Measurements from ENCODE around the gene CREB5.
"Not testable (repeated sequence)": the region's sequence is repeated elsewhere in the genome, so short reads cannot be mapped to it uniquely, and the experiment has no call there.

The CREB5 gene

DNA sequence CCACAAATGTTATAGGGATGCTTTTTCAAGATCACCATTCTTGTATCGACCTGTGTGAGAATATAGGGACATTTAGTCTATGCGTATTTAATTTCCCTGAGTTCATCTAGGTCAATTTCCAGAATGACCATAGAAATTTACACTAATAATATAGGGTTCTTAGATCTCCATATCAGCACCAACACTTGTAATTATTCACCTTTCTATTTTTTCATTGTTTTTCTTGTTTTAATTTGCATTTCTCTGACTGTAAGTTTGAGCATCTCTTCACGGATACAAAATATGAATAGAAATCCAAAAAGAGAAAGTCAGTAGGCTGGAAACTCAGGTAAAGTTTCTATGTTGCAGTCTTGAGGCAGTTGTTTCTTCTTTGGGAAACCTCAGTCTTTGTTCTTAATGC, 134.8 kb downstream of the CREB5 start:
- DNase-seq (ENCODE audit: low read depth in 1 of 2, low spot score in 1 of 2) = no peak

DNA sequence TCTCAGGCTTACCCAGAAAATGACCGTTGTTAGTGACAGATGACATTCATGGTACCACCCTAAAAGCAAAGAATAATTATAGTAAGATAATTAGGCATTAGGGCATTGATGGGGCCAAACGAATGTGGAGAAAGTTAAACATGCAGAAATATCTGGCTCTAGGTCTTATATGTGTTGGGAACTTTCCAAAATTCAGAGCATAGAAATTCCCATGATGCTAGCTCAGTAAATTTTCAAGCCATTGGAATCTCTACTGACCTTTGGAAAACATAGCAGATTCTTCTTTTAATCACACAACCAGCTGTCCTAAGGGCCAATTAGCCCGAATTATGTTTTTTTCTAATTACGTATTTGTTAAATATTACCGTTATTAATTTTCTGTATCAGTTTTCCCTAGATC, 136.1 kb downstream of the CREB5 start:
- no peak for DNase-seq (ENCODE audit: low read depth in 1 of 2, low spot score in 1 of 2)

DNA sequence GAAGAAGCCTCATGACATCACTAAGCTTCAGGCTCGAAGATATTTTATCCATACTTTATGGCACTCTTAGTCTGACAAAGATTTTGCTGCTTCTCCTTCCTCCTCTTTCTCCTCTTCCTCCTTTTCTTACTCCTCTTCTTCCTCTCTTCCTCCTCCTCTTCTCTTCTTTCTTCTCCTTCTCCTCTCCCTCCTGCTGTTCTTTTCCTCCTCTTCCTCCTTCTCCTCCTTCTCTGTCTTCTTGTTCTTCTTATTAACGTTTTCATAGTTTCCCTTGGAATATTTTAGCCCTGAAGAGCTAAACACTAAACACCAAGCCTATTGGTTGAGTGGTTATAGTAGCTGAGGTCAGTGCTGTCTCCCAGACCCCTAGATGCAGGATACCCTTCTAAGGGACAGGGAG, 137.7 kb downstream of the CREB5 start:
- DNase-seq (ENCODE audit: low read depth in 1 of 2, low spot score in 1 of 2) = no peak

DNA sequence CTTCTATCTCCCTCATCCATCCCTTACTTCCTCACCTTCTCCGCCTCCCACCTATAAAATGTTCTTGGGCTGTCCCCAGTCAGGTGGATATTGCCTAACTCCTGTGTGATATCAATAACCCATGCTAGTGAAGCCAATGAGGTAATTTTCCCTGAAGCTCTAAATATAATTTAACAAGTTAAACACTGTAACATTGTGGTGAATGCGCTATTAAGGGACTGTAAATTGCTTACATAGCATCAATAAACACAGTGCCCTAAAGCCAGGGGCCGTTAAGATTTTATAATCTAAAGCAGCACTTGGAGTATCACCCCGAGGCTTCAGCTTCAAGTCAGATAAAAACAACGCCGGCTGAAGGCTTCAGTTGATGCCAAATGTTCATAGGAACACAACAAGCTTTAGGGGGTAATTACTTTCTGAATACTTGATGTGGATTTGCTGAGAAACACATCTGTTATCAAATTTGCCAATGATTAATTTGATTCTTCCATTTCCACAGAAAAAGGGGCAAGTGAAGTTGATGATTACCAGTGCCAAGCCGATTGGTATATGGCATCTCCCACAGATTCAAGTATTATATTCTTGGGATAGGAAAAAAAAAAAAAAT, 138.4 kb downstream of the CREB5 start:
- no peak for DNase-seq (ENCODE audit: low read depth in 1 of 2, low spot score in 1 of 2)

DNA sequence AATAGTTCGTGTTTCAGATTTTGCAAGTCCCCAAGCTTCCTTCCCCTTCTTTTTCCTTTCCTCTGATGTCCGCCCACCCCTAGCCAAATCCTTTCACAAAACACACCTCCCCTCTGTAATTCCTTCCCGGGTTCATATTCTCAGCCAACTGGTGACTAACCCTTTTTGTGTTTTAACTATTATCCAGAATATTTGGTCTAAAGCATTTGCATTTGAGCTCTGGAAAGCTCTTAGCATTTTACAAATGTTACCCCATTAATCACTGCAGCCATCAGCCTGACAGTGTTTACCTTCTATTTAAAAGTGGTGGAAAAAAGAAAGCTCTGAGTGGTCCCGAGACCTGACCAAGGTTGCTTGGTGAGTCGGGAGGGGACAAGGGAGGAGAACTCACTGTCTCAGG, 139.0 kb downstream of the CREB5 start:
- DNase-seq (ENCODE audit: low read depth in 1 of 2, low spot score in 1 of 2) = no peak

DNA sequence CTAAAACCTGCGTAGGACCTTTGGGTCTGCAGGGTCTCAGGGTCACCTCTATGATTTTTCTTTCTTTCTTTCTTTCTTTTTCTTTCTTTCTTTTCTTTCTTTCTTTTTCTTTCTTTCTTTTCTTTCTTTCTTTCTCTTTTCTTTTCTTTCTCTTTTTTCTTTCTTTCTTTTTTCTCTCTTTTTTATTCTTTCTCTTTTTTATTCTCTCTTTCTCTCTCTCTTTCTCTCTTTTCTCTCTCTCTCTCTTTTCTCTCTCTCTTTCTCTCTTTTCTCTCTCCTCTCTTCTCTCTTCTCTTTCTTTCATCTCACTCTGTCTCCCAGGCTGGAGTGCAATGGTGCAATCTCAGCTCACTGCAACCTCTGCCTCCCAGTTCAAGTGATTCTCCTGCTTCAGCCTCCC, 139.4 kb downstream of the CREB5 start:
- DNase-seq (ENCODE audit: low read depth in 1 of 2, low spot score in 1 of 2) = not testable (repeated sequence)

DNA sequence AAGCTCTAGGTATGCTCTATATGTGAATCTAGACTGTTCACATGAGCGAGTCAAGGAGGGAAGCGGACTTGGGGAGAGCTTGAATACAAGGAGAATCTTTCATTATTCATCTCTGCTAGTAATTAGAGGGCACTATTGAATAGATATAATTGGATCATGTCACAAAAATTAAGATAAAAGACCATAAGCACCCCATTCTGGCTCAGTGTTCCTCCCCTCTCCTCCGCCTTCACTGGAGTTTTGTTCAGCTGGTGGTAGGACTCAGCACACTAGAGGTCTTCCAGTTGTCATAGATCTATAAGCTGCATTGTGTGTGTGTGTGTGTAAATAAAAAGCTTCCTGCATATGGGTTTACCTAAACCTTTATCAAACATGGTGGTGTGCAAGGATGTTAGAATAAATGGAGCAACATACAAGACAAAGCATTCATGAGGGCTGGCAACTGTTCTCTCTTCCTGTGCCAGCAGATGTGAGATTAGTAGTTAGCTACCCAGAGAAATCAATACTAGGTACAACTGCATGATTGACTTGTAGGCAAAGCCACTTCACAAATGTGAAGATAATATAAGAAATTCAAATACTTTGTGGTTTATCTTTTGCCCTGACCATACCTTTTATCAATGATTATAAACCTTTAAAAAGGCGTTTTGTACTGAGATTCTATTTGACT, 142.6 kb downstream of the CREB5 start:
- DNase-seq (ENCODE audit: low read depth in 1 of 2, low spot score in 1 of 2) = no peak

DNA sequence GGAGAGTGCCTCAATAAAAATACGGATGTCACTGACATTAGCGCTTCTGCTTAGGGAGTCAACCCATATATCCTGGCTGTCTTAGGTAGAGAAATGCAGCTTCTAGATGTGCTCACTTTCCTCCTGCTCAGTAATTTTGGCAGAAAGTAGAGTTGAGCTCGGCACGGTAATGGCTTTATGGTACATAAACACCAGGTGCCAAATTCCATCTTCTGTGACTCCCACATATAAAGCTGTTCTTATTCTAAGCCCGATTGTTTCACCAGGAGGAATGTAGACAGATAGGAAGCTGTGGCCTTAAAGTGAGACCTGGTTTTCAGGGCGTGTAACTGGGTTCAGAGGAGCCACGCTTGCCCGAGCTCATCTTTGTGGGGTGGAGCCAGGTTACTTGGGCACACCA, 143.7 kb downstream of the CREB5 start:
- no peak for DNase-seq (ENCODE audit: low read depth in 1 of 2, low spot score in 1 of 2)

DNA sequence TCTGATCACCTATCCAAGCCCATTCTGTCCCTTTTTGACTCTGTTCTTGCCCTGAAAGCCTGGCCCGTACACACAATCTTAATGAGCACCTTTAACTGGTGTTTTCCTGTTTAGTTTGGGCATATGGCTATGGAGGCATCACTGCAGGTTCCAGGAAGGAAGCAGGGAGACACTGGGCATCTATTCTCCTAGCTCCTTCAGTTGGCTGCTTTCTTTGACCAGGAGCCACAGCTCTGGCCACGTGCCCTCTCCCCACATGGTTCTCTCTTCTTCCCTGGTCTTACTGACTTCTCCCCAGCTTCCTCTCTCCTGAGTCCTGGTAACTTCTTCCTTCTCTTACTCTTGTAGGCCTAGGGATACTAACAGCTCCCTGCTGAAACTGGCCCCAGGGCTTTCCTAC, 144.4 kb downstream of the CREB5 start:
- DNase-seq (ENCODE audit: low read depth in 1 of 2, low spot score in 1 of 2) = no peak

DNA sequence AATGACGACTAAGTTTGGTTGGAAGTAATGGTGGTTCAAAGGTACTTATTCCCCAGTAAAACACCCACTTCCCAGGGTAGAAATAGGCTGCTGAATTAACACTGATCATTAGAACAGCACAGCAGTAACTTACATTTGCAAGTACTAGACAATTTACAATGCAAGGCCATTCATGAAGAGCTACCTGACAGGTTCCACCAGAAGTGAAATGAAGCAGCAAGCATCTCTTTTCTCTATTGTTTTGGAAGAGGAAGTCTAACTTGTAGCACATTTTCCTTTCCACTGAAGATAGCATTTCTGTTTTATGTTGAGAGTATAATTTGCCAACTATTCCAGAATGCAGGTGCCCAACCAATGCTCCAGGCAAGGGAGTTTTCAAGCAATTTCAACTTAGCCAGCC, 145.9 kb downstream of the CREB5 start:
- DNase-seq (ENCODE audit: low read depth in 1 of 2, low spot score in 1 of 2) = no peak

DNA sequence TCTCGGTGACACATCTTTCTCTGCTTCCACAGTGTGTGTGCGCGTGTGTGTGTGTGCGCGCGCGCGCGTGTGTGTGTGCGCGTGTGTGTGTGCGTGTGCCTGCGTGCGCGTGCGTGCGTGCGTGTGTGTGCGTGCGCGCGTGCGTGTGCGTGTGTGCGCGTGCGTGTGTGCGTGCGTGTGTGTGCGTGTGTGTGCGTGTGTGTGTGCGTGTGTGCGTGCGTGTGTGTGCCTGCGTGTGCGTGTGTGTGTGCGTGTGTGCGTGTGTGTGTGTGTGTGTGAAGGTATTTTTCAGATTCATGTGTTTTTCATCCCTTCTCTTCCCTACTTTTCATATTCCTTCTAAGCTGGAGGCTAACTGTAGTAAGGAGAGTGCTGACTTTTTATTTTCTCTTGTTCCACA, 148.4 kb downstream of the CREB5 start:
- no peak for DNase-seq (ENCODE audit: low read depth in 1 of 2, low spot score in 1 of 2)

DNA sequence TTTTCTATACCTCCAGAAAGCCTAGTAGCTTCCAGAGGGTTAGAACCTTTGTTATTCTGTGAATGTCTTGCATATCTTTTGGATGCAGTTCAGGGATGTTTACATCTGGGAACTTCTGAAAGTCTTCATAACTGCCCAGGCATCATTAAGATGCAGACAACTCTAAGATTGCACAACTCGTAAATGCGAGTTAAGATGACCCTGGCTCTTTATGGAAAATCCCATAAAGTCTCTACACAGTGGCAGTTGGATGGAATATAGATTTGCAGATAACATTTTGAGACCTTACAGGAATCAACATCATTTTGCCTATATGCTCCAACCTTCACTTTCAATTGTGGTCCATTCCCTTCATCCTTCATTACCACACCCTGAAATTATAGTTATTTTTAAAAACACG, 151.7 kb downstream of the CREB5 start:
- no peak for DNase-seq (ENCODE audit: low read depth in 1 of 2, low spot score in 1 of 2)

DNA sequence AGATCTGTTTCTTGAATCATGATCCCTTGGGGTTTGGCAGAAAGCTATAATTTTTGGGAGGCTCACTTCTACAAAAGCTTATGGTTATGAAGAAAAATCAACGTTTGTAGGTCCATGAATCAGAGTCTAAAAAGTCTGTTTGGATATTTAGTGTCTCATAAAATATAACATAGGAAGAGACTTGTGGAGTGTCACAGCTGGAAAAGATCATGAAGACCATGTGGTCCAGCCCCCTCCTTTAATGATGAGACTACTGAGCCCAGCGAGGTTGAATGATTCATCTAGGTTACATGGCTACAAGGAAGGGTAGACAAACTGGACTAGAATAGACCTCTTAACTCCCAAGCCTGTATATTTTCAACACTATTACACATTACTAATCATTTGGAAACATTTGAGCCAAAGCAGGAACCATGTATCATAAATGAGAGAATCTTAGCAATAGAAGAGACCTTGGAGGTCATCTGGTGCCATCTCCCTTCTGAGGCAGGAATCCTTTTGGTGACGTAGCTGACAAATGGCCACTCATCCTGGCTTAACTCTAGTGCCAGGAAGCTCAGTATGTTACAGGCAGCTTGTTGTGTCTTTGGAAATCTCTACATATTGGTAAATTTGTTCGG, 152.5 kb downstream of the CREB5 start:
- no peak for DNase-seq (ENCODE audit: low read depth in 1 of 2, low spot score in 1 of 2)

DNA sequence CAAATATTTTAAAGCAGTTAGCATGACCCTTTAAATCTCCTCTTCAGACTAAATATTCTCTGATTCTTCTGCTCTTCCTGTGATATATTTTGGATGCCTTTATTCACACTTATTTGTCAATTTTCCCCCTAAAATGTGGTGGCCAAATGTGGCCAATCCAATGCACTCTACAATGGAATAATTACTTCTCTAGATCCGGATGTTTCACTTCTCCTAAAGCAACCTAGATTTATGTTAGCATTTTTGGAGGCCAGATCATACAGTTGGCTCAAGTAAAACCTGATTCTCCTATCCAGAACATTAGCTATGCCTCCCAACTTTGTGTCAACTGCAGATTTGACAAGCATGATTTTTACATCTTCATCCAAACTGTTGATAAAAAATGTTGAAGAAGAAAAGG, 153.7 kb downstream of the CREB5 start:
- no peak for DNase-seq (ENCODE audit: low read depth in 1 of 2, low spot score in 1 of 2)

DNA sequence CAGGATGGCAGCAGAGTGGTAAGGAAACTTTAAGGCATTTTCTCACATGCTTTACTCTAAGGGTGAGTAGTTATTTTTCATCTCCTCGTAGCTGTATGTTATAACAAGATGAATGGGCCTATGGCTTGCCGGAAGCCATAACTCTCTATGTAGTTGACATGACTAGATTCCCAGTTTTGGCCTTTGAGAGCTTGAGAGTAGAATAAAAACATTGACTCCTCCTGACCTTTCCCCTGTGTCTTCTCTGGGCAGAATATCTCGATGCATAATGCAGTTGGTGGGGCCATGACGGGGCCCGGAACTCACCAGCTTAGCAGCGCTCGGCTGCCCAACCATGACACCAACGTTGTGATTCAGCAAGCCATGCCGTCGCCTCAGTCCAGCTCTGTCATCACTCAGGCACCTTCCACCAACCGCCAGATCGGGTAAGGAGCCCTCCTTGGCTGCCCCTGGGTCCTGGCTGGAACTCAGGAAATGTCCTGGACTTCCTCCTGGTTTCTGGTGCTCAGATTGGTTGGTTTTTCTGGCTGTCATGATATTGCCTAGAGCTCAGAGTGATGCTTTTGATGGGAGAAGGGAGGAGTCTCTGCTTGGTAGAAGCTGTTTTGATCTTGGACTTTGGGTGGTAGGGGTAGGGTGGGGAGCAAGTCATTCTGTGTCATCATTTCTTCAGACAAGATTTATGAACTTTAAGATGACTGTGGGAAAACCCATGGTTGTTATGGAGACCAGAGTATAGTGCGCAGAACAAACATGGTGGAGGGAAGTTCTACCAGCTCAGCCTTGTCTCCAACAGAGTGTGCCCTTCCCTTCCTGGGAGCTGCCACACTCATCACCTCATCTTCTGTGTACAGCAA, 158.0 kb downstream of the CREB5 start:
- DNase-seq (ENCODE audit: low read depth in 1 of 2, low spot score in 1 of 2) = no peak

DNA sequence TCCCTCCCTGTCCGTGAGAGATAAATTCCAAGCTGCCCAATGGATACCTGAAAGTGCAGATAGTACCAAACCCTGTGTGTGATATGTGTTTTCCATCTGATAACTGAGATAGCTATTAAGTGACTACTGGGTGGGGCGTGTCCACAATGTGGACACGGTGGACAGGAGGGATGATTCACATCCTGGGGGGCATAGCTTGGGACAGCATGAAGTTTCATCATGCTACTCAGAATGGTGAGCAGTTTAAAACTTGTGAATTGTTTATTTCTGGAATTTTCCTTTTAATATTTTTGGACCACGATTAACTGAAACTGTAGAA, 158.6 kb downstream of the CREB5 start:
- no peak for DNase-seq (ENCODE audit: low read depth in 1 of 2, low spot score in 1 of 2)

DNA sequence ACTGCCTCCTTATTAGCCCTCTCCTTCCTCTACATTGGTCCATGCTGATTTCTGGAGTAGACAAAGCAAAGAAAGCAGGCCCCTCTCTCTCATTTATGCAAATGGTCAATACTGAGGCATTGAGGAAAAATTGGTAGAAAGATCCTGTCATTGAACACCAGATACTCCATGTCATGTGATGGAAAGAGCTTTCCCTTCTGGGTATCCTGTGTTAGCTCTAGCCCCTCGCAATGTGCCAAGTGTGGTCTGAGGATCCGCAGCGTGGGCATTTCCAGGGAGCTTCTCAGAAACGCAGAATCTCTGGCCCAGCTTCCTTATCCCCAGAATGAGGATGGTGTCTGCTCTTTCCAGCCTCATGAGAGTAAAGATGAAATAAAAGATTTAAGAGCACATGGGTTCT, 159.1 kb downstream of the CREB5 start:
- no peak for DNase-seq (ENCODE audit: low read depth in 1 of 2, low spot score in 1 of 2)

DNA sequence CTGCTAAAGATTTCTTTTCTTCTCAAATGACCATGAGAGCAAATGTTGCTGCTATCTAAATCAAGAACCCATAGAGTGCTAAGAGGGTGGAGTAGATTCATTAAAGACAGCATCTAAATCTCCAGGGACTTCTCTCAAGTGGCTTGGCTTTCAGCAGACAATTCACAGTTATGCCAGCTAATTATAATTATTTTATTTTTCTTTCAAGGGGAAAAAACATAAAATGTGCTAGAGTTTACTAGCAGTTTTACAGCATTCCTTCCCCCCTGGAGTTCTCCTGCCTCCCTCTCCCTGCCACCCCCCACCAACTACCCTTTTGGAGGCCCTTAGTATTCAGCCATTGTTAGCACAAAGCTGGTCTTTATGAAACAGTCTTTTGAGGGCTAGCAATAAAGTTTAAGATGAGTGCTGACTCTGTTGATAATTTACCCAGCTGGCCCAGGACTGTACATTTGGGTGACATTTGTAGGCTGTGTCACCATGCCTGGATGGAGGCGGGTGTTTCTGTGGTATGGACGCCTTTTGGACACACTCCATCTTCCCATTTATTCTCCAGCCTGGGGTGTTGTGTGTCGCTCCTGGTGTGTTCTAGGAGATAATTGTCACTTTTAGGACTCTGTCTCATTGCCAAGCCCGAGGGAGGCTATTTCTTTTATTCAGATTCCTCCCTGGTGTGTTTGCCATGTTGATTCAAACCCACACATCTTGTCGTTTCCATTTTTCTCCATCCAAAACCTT, 160.2 kb downstream of the CREB5 start:
- DNase-seq (ENCODE audit: low read depth in 1 of 2, low spot score in 1 of 2) = no peak

DNA sequence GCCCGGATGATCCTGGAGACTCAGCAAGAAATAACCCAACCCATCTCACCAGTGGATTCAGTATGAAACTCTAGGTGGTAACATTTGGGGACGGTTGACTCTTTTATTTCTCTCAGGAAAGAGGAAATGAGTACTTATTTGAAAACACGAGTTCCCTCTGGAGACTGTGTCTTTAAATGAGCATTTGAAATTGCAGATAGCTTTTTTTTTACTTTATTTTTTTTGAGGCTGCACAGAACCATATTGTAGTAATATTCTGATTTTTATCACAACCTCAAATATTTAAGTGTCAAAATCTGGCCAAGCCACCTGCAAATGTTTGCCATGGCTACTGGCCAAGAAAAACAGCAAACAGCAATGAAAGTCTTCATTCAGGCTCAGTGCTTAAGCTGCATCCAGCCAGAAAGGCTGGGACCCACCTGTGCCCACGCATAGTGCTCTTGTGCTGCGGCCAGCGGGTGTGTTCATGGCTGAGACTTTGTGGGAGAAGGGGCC, 160.8 kb downstream of the CREB5 start:
- no peak for DNase-seq (ENCODE audit: low read depth in 1 of 2, low spot score in 1 of 2)

DNA sequence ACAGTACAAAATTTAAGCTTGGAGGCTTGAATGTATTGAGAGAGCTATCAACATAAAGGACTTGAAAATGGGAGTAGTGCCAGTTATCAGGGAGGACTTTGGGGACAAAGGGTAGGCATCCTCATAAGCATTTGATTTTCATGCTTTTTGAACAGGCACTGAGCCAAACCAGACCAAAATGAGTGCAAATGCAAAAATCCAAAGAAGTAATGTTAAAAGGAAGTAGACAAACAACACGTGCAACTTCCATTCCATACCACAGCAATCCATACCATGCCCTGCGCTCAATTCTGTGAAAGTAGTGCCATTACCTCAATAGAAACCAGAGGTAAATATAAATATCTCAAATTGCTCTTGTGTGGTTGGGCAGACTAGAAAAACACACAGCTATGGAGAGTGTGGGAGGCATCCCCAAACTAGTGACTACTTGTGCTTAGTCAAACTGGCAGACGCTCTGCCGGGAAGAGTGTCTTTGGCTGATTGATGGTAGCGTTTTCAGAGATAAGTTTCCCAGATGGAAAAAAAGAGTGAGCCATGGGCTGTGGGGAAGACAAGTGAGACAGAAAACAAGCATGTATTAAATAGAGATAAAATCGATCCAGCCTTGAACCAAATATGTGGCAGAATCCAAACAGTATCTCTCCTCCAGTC, 161.5 kb downstream of the CREB5 start:
- no peak for DNase-seq (ENCODE audit: low read depth in 1 of 2, low spot score in 1 of 2)

DNA sequence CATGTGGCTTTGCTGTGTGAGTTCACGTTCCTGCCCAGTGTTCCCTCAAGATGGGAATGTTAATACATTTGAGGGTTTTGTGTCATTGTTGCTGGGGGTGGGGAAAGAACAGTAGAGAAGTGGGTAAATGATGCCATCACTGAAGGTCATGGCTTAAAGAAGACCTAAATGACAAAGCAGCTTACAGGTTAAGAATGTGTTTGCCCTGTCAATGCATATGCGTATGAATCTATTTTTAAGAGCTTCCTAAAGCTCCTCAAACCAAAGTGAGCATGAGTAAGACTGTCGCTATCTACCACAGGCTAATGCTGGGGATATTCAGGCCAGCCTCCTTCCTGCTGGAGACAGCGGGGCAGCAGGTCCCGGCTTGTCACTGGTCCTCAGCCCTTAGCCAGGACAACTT, 162.9 kb downstream of the CREB5 start:
- no peak for DNase-seq (ENCODE audit: low read depth in 1 of 2, low spot score in 1 of 2)

Measured in stimulated activated CD4-positive, alpha-beta T cell treated with anti-CD3 and anti-CD28 coated beads, Interleukin-15, amount 100 ng/mL, for 1 hour (primary cell).